T-cell (primary cell): Measurements from ENCODE around the gene AGBL5. TPM values are rescaled to one million over a fixed set of nuclear protein-coding genes. Genes with fewer than 3 reads are reported as not detected.

Experiments
- ATAC-seq, 4 experiments: fragments of 200-7000 bp in 3 of 4; fragments of 150-1000 bp in 1 of 4; cut with Tn5 transposase; replicated peaks in 1 of 4; 1 replicate in 3 of 4; 2 replicates in 1 of 4; pipeline ENCODE4 v1.10.0; 2021; ENCODE audit warnings: moderate library complexity in 3 of 4, mild to moderate bottlenecking in 2 of 4, moderate number of reproducible peaks in 1 of 4
- CTCF ChIA-PET, 2 donors: fragments of 300-600 bp; sonication (Branson Sonifier 250); formaldehyde crosslinking; loops; one replicate each; lab custom pipeline; 2022; ENCODE audit warnings: antibody characterized with exemption in 2 of 2; lab: Charles Lee
- POLR2A ChIA-PET, 2 donors: fragments of 300-600 bp; sonication (Branson Sonifier 250); formaldehyde crosslinking; loops; one replicate each; lab custom pipeline; 2022; ENCODE audit warnings: antibody characterized with exemption in 2 of 2; lab: Charles Lee
- DNase-seq, 35 experiments: peaks; one replicate each; pipeline versions ENCODE4 v3.0.0 to v3.0.0-alpha.2; 2013 to 2023
- H3K27ac ChIP-seq: one replicate; pipeline ENCODE4 v1.5.1; 2013; ENCODE audit warnings: low read length
- H3K27me3 ChIP-seq, 2 experiments: replicated peaks in 1 of 2; 1 replicate in 1 of 2; 2 replicates in 1 of 2; pipeline versions ENCODE4 v1.6.1 to v1.7.0; 2013; ENCODE audit warnings: low read length in 1 of 2, mixed read lengths in 1 of 2; ENCODE audit not compliant: control insufficient read depth in 2 of 2, insufficient read depth in 2 of 2; ENCODE audit errors: extremely low read depth in 1 of 2
- H3K36me3 ChIP-seq, 2 donors: 1 replicate in 1 of 2; 2 replicates in 1 of 2; pipeline versions ENCODE4 v1.6.1 to v1.7.0; 2013; ENCODE audit warnings: low read length in 1 of 2; ENCODE audit not compliant: control insufficient read depth in 2 of 2, insufficient read depth in 1 of 2; ENCODE audit errors: extremely low read depth in 1 of 2
- H3K4me1 ChIP-seq, 2 experiments: 1 replicate in 1 of 2; 2 replicates in 1 of 2; pipeline versions ENCODE4 v1.6.1 to v1.7.0; 2013; ENCODE audit warnings: low read length in 2 of 2, mixed read lengths in 1 of 2; ENCODE audit not compliant: insufficient read depth in 2 of 2, control insufficient read depth in 1 of 2; ENCODE audit errors: extremely low read depth in 1 of 2
- H3K4me3 ChIP-seq, 2 donors: 1 replicate in 1 of 2; 2 replicates in 1 of 2; pipeline versions ENCODE4 v1.5.1 to v1.7.0; 2013; ENCODE audit warnings: mild to moderate bottlenecking in 2 of 2, low read length in 1 of 2, moderate library complexity in 1 of 2; ENCODE audit not compliant: control insufficient read depth in 1 of 2; ENCODE audit errors: extremely low read depth in 1 of 2
- H3K9me3 ChIP-seq: 2 replicates; pipeline ENCODE4 v1.7.0; 2013
- H3K27ac Mint-ChIP-seq, 2 donors: one replicate each; pipeline ENCODE4 v1.8.0; 2020 to 2021; ENCODE audit warnings: mild to moderate bottlenecking in 2 of 2, mixed read lengths in 2 of 2
- H3K27me3 Mint-ChIP-seq, 2 donors: one replicate each; pipeline ENCODE4 v1.8.0; 2021 to 2022; ENCODE audit warnings: mixed read lengths in 2 of 2
- H3K36me3 Mint-ChIP-seq: one replicate; pipeline ENCODE4 v1.8.0; 2021; ENCODE audit warnings: mixed read lengths
- H3K4me1 Mint-ChIP-seq, 3 donors: one replicate each; pipeline ENCODE4 v1.8.0; 2020 to 2022; ENCODE audit warnings: mixed read lengths in 3 of 3, mild to moderate bottlenecking in 1 of 3
- H3K4me3 Mint-ChIP-seq, 3 donors: one replicate each; pipeline ENCODE4 v1.8.0; 2020 to 2022; ENCODE audit warnings: mild to moderate bottlenecking in 3 of 3, mixed read lengths in 3 of 3, moderate library complexity in 3 of 3
- H3K9me3 Mint-ChIP-seq, 3 donors: one replicate each; pipeline ENCODE4 v1.8.0; 2020 to 2022; ENCODE audit warnings: mixed read lengths in 3 of 3
- WGBS: methylation state at CpG from one replicate; pipeline ENCODE4 v1.1.5; 2013; ENCODE audit warnings: missing lambda C conversion rate; ENCODE audit not compliant: insufficient coverage; 5-methylcytosine and 5-hydroxymethylcytosine counted together
- total RNA-seq, 35 experiments: library from RNA in 6 of 35; stranded (reverse) in 6 of 35; fragments of 120-200 nt in 1 of 35; gene quantifications; one replicate each; pipeline versions ENCODE4 v1.2.1 to v1.2.4 and lab custom pipeline; 2013 to 2026

The AGBL5 gene
- total RNA-seq, 5 donors from 2014 or later (not counting 1 experiment from before 2014, with no cell fraction given) = 9.5 to 13.3 (median 11.2) TPM

DNA sequence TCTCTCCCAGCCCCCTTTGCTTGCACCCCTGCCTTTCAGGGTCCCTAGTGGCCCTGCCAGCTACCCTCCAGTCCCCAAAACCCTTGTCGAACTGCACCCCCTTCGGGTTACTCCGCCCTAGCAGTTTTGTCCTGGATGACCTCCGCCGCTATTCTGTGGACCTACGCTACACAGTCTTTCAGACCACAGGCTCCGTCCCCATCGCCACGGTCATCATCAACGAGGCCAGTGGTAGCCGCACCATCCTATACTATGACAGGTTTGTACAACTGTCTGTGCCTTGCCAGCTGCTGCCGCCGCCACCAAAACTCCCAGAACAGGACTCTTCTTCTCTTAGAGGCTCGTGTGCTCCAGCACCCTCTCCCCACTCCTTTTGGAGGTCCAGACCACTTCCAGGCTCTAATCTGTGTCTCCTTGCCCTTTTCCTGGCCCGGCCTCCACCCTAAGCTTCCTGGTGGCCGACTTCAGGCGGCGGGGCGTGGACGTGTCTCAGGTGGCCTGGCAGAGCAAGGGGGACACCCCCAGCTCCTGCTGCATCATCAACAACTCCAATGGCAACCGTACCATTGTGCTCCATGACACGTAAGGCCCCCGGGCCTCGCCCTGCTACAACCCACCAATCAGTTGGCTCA is 43.0 kb downstream of the AGBL5 start:
- no peak for ATAC-seq
- no peak overlapping the region for H3K27ac Mint-ChIP-seq
- H3K4me1 ChIP-seq = peaks cover 2 to 9% of the 10 kb centered on the region in 2 experiments

DNA sequence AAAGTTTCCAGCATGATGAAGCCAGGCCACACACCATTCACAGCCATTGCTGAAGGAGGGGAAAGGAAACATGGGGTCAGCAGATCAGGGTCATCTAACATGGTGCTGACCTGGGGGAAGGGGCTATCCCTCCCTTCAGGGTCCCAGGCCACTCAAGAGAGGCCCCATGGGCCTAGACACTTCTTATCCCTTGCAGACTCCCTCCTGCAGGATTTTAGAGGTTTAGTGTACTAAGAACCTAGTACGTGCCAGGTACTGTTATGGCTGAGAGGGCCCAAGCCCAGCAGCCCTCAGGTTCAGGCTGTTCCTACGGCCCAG is 43.9 kb downstream of the AGBL5 start:
- H3K27me3 ChIP-seq = peaks cover 0 to 6% of the 10 kb centered on the region in 2 experiments
- no peak overlapping the region for H3K27ac ChIP-seq
- Mint-ChIP-seq H3K9me3 (no peaks in the 10 kb centered on the region), H3K27ac (no peak overlapping the region), H3K4me1 (peaks cover 12 to 29% (median 15%) of the 10 kb centered on the region in 3 donors), H3K27me3 (no peaks in the 10 kb centered on the region), H3K4me3 (peak overlapping the region in 1 of 3 donors; percentile 59), H3K36me3 (peaks cover 3% of the 10 kb centered on the region)
- POLR2A ChIA-PET = no interaction called here
- CTCF ChIA-PET = interaction anchor here in 1 of 2 donors (0.6 kb wide), 1 partner anchor 12 kb away, joined by 6 read pairs; no protein-coding TSS in a partner anchor
- H3K4me3 ChIP-seq = no peak overlapping the region
- peaks cover 0 to 3% of the 10 kb centered on the region in 2 donors for H3K36me3 ChIP-seq
- DNase-seq (no peak), ATAC-seq (no peak)
- no peaks in the 10 kb centered on the region for H3K9me3 ChIP-seq
- 93% methylated on average over 2 of the region's 2 CpGs for WGBS
- H3K4me1 ChIP-seq = peaks cover 2 to 9% of the 10 kb centered on the region in 2 experiments

More for the DNA sequence above, 43.0 kb downstream of the AGBL5 start:
- peaks cover 0 to 6% of the 10 kb centered on the region in 2 experiments for H3K27me3 ChIP-seq
- H3K4me3 ChIP-seq = no peak overlapping the region
- Mint-ChIP-seq H3K36me3 (peaks cover 3% of the 10 kb centered on the region), H3K9me3 (no peaks in the 10 kb centered on the region), H3K27me3 (no peaks in the 10 kb centered on the region), H3K4me1 (peaks cover 12 to 29% (median 15%) of the 10 kb centered on the region in 3 donors), H3K4me3 (no peak overlapping the region)
- no peaks in the 10 kb centered on the region for H3K36me3 ChIP-seq
- POLR2A ChIA-PET = interaction anchor here in 1 of 2 donors (1.1 kb wide), 1 partner anchor 243 kb away, joined by 3 read pairs; no protein-coding TSS in a partner anchor
- H3K9me3 ChIP-seq = no peaks in the 10 kb centered on the region
- H3K27ac ChIP-seq = no peak overlapping the region
- no peak for DNase-seq
- 92% methylated on average over 21 of the region's 24 CpGs for WGBS
- CTCF ChIA-PET = no interaction called here

DNA sequence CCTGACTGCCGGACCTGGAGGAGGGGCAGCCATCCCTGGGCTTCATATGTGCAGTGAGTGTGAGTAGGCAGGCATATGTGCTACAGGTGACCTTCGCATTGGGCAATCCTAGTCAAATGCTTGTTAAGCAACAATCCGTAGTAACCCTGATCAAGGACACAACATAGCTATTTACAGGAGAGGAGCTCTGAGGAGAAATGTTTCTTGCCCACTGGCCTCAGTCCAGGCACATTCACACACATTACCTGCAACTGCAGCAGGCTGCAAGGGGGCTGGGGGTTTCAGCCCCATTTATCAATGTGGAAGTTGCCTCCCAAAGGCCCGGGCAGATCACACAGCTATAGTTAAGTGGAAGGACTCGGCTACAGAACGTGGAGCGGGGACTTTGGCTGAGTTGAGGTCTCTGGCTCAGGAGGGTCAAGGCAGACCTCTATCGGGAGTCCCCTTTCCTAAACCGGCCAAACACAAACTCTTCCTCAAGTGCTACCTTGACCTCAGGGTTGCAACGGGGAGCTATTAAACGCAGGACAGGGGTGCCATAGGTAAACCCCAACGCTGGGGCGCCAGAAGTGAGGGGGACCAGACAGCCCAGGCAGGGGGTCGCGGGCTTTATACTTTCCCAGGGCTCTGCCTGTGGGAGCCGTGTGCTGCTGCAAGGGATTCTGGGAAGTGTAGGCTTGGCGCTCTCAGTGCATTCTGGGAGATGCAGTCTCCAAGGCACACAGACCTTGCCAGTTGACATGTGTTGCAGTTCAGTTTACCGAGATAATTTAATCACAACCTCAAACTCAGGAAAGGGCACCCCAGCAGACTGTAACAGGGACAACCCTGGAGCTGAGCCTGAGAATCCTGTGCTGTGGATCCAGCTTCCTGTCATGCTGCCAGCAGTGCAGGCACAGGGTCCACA is 44.5 kb downstream of the AGBL5 start:
- H3K9me3 Mint-ChIP-seq = no peaks in the 10 kb centered on the region
- peak; percentile 78 to 97 (median 81) for ATAC-seq
- peak overlapping the region; percentile 47 to 59 (median 59) for H3K4me3 Mint-ChIP-seq
- peaks cover 3% of the 10 kb centered on the region for H3K36me3 Mint-ChIP-seq
- Histone ChIP-seq H3K36me3 (peaks cover 0 to 3% of the 10 kb centered on the region in 2 donors), H3K4me1 (peaks cover 2 to 9% of the 10 kb centered on the region in 2 experiments), H3K9me3 (no peaks in the 10 kb centered on the region), H3K4me3 (peak overlapping the region; percentile 23 to 46), H3K27me3 (peaks cover 0 to 6% of the 10 kb centered on the region in 2 experiments), H3K27ac (no peak overlapping the region)
- peaks cover 12 to 29% (median 15%) of the 10 kb centered on the region in 3 donors for H3K4me1 Mint-ChIP-seq
- ChIA-PET POLR2A (interaction anchor here in 1 of 2 donors (0.6 kb wide), 1 partner anchor 183 kb away, joined by 4 read pairs; no protein-coding TSS in a partner anchor), CTCF (interaction anchor here in 1 of 2 donors (0.5 to 1.5 kb wide), 5 partner anchors 9 to 588 kb away, joined by 3 to 7 read pairs (median 4); partner anchors contain the start of gene KHK)
- 37% methylated on average over 12 of the region's 18 CpGs for WGBS
- DNase-seq = peak in 15 of 35 experiments; percentile 11 to 65 (median 29)
- H3K27ac Mint-ChIP-seq = peak overlapping the region in 1 of 2 donors; percentile 16
- H3K27me3 Mint-ChIP-seq = no peaks in the 10 kb centered on the region

DNA sequence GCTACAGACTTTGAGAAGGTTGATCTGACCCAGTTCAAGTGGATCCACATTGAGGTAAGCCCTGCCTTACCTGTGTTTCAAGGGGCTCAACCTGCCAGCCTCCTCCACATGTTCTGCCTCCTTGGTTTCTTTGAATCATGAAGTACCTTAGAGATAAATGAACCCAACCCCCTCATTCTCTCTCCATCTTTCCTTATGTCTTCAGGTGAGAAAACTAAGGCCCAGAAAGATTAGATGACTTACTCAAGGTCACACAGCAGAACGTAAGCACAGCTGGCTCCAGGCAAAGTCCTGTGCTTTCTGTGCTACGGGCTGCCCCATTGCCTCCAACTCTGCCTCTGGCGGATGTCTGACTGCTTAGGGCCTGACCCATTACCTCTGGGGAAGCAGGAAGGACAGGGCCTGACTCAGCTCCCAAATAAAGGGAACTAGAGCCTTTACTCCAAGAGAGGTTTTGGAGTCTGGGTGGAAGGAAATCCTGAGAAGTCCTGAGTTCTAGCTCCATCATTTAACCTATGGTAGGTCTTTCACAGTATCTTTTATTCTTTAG is 45.4 kb downstream of the AGBL5 start:
- peaks cover 12 to 23% (median 15%) of the 10 kb centered on the region in 3 donors for H3K4me1 Mint-ChIP-seq
- ATAC-seq (no peak), DNase-seq (no peak)
- peaks cover under 1% of the 10 kb centered on the region for H3K36me3 Mint-ChIP-seq
- H3K27ac Mint-ChIP-seq = no peak overlapping the region
- H3K9me3 Mint-ChIP-seq = no peaks in the 10 kb centered on the region
- Histone ChIP-seq H3K27me3 (peaks cover 0 to 6% of the 10 kb centered on the region in 2 experiments), H3K27ac (no peak overlapping the region), H3K9me3 (no peaks in the 10 kb centered on the region), H3K4me3 (no peak overlapping the region), H3K36me3 (peaks cover 0 to 3% of the 10 kb centered on the region in 2 donors), H3K4me1 (peaks cover 2 to 9% of the 10 kb centered on the region in 2 experiments)
- H3K4me3 Mint-ChIP-seq = peak overlapping the region in 1 of 3 donors; percentile 59
- POLR2A ChIA-PET = no interaction called here
- no peaks in the 10 kb centered on the region for H3K27me3 Mint-ChIP-seq
- CTCF ChIA-PET = interaction anchor here (0.5 to 1.5 kb wide), 9 partner anchors 9 to 1304 kb away, joined by 3 to 8 read pairs (median 4); partner anchors contain the start of gene KHK (in 1 of the 2)
- 100% methylated on average over 2 of the region's 3 CpGs for WGBS

DNA sequence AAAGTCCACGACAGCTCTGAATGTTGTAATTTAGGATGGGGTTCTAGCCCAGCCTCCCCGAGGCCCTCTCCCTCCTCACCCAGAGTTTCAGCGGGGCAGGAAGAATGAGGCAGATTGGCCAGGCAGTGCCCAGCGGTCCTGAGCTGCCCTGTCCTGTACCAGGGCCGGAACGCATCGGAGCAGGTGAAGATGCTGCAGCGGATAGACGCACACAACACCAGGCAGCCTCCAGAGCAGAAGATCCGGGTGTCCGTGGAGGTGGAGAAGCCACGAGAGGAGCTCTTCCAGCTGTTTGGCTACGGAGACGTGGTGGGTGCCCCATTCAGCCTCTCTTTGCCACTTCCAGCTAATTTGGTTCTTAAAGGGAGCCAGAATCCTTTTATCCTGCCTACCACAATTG is 45.9 kb downstream of the AGBL5 start:
- H3K4me3 ChIP-seq = no peak overlapping the region
- Mint-ChIP-seq H3K4me1 (peaks cover 12 to 22% (median 15%) of the 10 kb centered on the region in 3 donors), H3K9me3 (no peaks in the 10 kb centered on the region), H3K36me3 (no peaks in the 10 kb centered on the region), H3K27me3 (no peaks in the 10 kb centered on the region), H3K27ac (no peak overlapping the region), H3K4me3 (no peak overlapping the region)
- H3K9me3 ChIP-seq = no peaks in the 10 kb centered on the region
- ChIA-PET POLR2A (no interaction called here), CTCF (interaction anchor here (0.6 to 1.3 kb wide), 6 partner anchors 8 to 1304 kb away, joined by 3 to 8 read pairs (median 4); partner anchors contain the start of gene KHK (in 1 of the 2))
- H3K36me3 ChIP-seq = peaks cover 0 to 3% of the 10 kb centered on the region in 2 donors
- no peak for ATAC-seq
- no peak overlapping the region for H3K27ac ChIP-seq
- H3K4me1 ChIP-seq = peaks cover 2 to 9% of the 10 kb centered on the region in 2 experiments
- H3K27me3 ChIP-seq = peaks cover 0 to 10% of the 10 kb centered on the region in 2 experiments
- WGBS = 93% methylated on average over 11 of the region's 14 CpGs
- no peak for DNase-seq
